ENCODE data around the gene C3orf18. TPM values are rescaled to one million over a fixed set of nuclear protein-coding genes. Genes with fewer than 3 reads are reported as not detected.

Gene C3orf18
- total RNA-seq, 1 experiment from 2014 or later = 7.1 TPM

- Histone ChIP-seq H3K9ac (ENCODE audit: extremely low read depth, insufficient read length, low read length) (no peak overlapping the region), H2BK20ac (ENCODE audit: low read depth, low read length, poor library complexity, severe bottlenecking) (no peak overlapping the region), H3K27me3 (ENCODE audit: insufficient read depth, low read length) (no peaks in the 10 kb centered on the region), H3K9me3 (ENCODE audit: control insufficient read depth, low read depth, low read length) (no peaks in the 10 kb centered on the region), H4K20me1 (ENCODE audit: control insufficient read depth, insufficient read depth, insufficient read length) (no peaks in the 10 kb centered on the region), H3K4ac (ENCODE audit: low read depth, low read length) (no peak overlapping the region), H3T11ph (ENCODE audit: low read length) (no peak overlapping the region), H2BK5ac (ENCODE audit: insufficient read length, low read length) (no peak overlapping the region), H2BK120ac (ENCODE audit: low read depth, low read length, poor library complexity, severe bottlenecking) (no peak overlapping the region), H3K79me2 (ENCODE audit: insufficient read depth, low read length) (no peaks in the 10 kb centered on the region), H3K23ac (ENCODE audit: insufficient read length, low read depth, low read length) (no peak overlapping the region), H3K4me2 (ENCODE audit: insufficient read depth, insufficient read length, low read length) (no peak overlapping the region), H3K18ac (ENCODE audit: insufficient read length, low read depth, low read length) (no peak overlapping the region), H3K23me2 (ENCODE audit: insufficient read length, low read depth, low read length, poor library complexity, severe bottlenecking) (no peaks in the 10 kb centered on the region), H3K4me1 (ENCODE audit: insufficient read depth, low read length) (no peaks in the 10 kb centered on the region), H4K8ac (replicated peaks; ENCODE audit: insufficient read length, low read depth, low read length) (no peak overlapping the region), H2BK15ac (ENCODE audit: low read depth, low read length) (no peak overlapping the region), H3K27ac (ENCODE audit: insufficient read length, low read depth, low read length) (no peak overlapping the region), H3K56ac (ENCODE audit: insufficient read length, low read depth, low read length) (no peak overlapping the region), H4K5ac (ENCODE audit: insufficient read length, low read depth, low read length) (no peak overlapping the region), H3K79me1 (ENCODE audit: insufficient read depth, low read depth, low read length, poor library complexity, severe bottlenecking) (no peaks in the 10 kb centered on the region), H2AFZ (ENCODE audit: low read length) (no peak overlapping the region), H3K14ac (ENCODE audit: insufficient read depth, low read length) (no peak overlapping the region), H2BK12ac (ENCODE audit: insufficient read length, low read depth, low read length) (no peak overlapping the region), H4K91ac (ENCODE audit: insufficient read length, low read depth, low read length) (no peak overlapping the region), H2AK5ac (ENCODE audit: insufficient read length, low read length) (no peak overlapping the region)
- Mint-ChIP-seq H3K4me1 (peaks cover 0 to 3% of the 10 kb centered on the region in 2 experiments; a peak in 2 of 4 replicates), H3K27ac (no peak overlapping the region), H3K9me3 (no peaks in the 10 kb centered on the region), H3K36me3 (ENCODE audit: insufficient read depth in 1 of 3, low read depth in 3 of 3) (peaks cover 0 to 11% (median 4%) of the 10 kb centered on the region in 3 experiments; a peak in 4 of 7 replicates), H3K27me3 (ENCODE audit: low read depth) (no peaks in the 10 kb centered on the region), H3K4me3 (no peak overlapping the region)
- DNase-seq = no peak
- TF ChIP-seq, protein P1, sequence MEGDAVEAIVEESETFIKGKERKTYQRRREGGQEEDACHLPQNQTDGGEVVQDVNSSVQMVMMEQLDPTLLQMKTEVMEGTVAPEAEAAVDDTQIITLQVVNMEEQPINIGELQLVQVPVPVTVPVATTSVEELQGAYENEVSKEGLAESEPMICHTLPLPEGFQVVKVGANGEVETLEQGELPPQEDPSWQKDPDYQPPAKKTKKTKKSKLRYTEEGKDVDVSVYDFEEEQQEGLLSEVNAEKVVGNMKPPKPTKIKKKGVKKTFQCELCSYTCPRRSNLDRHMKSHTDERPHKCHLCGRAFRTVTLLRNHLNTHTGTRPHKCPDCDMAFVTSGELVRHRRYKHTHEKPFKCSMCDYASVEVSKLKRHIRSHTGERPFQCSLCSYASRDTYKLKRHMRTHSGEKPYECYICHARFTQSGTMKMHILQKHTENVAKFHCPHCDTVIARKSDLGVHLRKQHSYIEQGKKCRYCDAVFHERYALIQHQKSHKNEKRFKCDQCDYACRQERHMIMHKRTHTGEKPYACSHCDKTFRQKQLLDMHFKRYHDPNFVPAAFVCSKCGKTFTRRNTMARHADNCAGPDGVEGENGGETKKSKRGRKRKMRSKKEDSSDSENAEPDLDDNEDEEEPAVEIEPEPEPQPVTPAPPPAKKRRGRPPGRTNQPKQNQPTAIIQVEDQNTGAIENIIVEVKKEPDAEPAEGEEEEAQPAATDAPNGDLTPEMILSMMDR (conservative IDR thresholded peaks at IDR 0.05) = no peak
- no CpG with 5 or more reads among the region's 9 CpGs for WGBS (ENCODE audit: extremely low coverage, insufficient read length, low lambda C conversion rate)
Observed at GRCh38 chr3:50580683-50581458, 13.3 kb upstream of the C3orf18 start.

Measured in H9 (cell line).